ENCODE measurements around the gene ACP6. TPM values are rescaled to one million over a fixed set of nuclear protein-coding genes. Genes with fewer than 3 reads are reported as not detected.

The ACP6 gene
- total RNA-seq, 1 experiment from 2014 or later, result 10.9 TPM

Other genes with a start within 250 kb of the ACP6 start
- gene BCL9, start 129.0 kb downstream of the ACP6 start, total RNA-seq (2014; rRNA removed; shearing (Covaris generic)), result 9.0 and 12.5 TPM in 2 replicates
- gene GJA5, start 90.1 kb upstream of the ACP6 start, total RNA-seq (2014; rRNA removed; shearing (Covaris generic)), result 0.15 and 0.41 TPM in 2 replicates
- not detected in 2 replicates for gene GJA8, start 232.3 kb upstream of the ACP6 start, total RNA-seq (2014; rRNA removed; shearing (Covaris generic))

Data from H4 (cell line).